Hair follicular keratinocyte (primary cell): ENCODE measurements around the gene SP100. TPM values are rescaled to one million over a fixed set of nuclear protein-coding genes. Genes with fewer than 3 reads are reported as not detected.

Experiments used
- total RNA-seq: library from RNA; depleted of rRNA; stranded (reverse); fragments of >200 nt; gene quantifications from 2 replicates; pipeline ENCODE4 v1.2.3, GENCODE V29; 2015

Gene SP100
- 42.9 and 53.1 TPM in 2 replicates for total RNA-seq

DNA sequence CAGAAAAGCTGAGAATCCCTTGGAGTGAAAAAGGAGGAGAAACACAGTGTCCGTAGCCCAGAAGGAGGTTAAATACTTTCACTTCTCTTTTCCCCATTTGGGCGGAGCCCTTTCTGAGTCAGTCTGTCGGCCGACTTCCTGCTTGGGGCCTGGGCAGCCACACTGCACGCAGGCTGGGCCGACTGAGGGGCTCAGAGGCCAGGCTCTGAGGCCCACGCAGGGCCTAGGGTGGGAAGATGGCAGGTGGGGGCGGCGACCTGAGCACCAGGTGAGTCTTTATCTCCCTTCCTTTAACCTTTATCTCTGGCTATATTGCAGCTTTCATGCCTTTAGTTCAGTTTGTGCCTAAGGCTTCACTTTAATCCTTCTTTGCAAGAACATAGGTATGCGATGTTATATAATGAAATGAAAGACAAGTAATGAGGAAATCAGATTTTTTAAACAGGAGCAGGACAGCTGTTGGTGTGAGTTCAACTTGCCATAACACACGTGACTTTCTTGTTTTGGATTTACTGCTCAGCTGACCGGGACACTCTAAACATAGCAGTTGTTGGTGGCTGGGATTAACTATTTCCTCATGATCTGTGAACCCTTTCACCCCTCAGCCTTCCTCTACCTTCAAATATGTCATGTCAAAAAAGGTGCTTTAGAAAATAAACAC is at the start of gene SP100:
Gene SP100 (plus strand): TSS at position 141 of the 661 bp plus-strand sequence. CDS start 96 bp downstream, at position 237.

Other genes with a start within 250 kb of the SP100 start
- 5.4 and 8.9 TPM in 2 replicates for gene SP110, start 196.2 kb upstream of the SP100 start, total RNA-seq
- not detected in 2 replicates for gene SP140, start 190.5 kb upstream of the SP100 start, total RNA-seq
- gene SP140L, start 89.0 kb upstream of the SP100 start, total RNA-seq, result 0.94 and 3.8 TPM in 2 replicates